Stimulated activated CD4-positive, alpha-beta T cell treated with anti-CD3 and anti-CD28 coated beads, Interleukin-1b, Interleukin-23, amount 100 ng/mL, for 1 hour (primary cell): ENCODE data around the gene TMEM43.
"Not testable (repeated sequence)": the region's sequence is repeated elsewhere in the genome, so short reads cannot be mapped to it uniquely, and the experiment has no call there.

ENCODE experiments used
- DNase-seq, 2 donors: peaks; one replicate each; pipeline ENCODE4 v3.0.0-alpha.2; 2020; ENCODE audit warnings: low read depth in 2 of 2

The TMEM43 gene, protein sequence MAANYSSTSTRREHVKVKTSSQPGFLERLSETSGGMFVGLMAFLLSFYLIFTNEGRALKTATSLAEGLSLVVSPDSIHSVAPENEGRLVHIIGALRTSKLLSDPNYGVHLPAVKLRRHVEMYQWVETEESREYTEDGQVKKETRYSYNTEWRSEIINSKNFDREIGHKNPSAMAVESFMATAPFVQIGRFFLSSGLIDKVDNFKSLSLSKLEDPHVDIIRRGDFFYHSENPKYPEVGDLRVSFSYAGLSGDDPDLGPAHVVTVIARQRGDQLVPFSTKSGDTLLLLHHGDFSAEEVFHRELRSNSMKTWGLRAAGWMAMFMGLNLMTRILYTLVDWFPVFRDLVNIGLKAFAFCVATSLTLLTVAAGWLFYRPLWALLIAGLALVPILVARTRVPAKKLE

DNA sequence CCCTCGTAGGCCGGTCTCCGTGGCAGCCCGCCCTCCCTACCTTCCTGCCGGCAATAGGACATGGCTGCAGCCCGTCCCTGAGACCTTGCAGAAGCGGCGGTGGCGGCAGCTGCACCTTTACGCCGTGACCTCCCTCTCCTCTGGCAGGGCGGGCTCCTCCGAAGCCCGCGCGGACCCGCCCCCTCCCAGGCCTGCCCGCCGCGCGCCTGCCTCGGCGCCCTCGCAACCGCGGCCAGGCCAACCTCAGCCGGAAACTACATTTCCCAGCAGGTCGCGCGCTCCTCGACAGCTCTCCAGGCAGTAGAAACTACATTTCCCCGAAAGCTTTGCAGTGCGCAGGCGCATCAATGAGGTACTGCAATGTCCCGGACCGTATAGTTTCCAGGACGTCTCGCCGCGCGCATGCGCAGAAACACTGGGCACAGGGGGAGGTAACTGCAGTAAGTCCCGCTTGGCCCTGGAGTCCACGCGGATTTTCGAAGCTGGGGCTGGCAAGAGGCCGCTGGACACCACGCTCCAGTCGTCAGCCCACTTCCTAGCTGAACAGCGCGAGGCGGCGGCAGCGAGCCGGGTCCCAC is at the start of gene TMEM43, which contains the start of gene CHCHD4:
TMEM43 (plus strand) TSS at position 438 of the 578 bp plus-strand sequence. CDS start 142 bp downstream, outside the sequence.
CHCHD4 (minus strand) TSS at position 256 of the 578 bp plus-strand sequence; CDS start at position 62, 194 bp downstream.
- DNase-seq, result peak; percentile 90 to 96

DNA sequence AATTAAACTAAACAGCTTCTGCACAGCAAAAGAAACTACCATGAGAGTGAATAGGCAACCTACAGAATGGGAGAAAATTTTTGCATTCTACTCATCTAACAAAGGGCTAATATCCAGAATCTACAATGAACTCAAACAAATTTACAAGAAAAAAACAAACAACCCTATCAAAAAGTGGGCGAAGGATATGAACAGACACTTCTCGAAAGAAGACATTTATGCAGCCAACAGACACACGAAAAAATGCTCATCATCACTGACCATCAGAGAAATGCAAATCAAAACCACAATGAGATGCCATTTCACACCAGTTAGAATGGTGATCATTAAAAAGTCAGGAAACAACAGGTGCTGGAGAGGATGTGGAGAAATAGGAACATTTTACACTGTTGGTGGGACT is 49.6 kb upstream of the TMEM43 start:
- DNase-seq, result not testable (repeated sequence)

DNA sequence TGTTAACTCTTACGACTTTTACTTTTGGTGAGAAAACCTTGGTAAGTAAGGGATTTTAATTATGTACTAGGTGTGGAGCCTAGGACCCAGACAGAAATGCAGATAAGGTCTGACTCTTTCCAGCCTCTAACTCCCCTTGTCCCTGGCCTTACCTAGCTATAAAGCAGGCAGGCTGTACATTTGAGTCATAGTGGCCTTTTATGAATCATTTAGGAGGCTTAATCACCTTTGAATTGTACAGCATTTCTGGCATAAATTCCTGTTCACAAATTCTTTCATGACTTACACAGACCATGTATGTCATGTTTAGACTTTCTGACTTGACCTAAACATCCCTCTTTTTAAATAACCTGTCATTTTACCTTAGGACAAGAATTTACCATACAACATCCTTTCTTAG is 47.5 kb upstream of the TMEM43 start:
- no peak for DNase-seq

DNA sequence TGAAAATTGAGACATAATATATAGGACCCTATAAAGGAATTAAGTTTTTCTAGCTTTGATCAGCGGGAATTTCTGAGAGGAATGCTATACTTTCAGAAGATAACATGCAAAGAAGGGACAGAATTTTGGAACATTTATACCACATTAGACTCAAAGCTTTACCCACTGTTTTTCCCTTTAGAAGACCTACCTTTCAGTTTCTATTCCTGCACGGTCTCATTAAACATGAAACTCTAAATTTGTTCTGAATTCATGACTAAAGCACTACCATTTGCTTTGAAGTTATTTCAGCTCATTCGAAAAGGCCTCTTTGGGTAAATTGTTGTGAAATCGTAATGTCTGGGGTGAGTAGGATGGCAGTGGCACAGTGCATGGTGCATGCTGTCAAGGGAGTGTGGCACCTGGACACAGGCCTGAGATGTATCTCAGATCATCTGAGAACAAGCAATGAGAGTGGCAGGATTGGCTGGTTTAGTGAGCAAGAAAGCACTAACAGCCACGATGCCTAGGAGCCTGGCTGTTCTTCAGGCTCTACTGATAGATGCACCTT is 42.7 kb upstream of the TMEM43 start:
- no peak for DNase-seq

DNA sequence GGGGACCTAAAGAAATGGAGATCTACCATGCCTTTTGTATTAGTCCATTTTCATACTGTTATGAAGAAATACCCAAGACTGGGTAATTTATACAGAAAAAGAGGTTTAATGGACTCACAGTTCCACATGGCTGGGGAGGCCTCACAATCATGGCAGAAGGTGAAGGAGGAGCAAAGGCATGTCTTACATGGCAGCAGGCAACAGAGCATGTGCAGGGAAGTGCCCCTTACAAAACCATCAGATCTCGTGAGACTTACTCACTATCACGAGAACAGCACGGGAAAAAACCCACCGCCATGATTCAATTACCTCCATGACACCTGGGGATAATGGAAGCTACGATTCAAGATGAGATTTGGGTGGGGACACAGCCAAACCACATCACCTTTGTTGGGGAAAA is 37.4 kb upstream of the TMEM43 start:
- not testable (repeated sequence) for DNase-seq

DNA sequence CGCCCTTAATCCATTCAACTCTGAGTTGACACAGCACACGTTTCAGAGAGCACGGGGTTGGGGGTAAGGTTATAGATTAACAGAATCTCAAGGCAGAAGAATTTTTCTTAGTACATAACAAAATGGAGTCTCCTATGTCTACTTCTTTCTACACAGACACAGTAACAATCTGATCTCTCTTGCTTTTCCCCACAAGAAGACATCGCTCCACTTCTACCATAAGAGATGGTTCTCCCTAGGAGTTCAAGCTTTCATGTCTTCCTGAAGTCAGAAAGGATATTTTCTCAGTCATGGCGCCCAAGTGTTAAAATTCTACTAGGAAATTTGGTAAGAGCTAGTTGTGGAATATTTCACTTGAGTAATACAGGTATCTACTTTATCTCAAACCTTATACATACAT is 32.9 kb upstream of the TMEM43 start:
- DNase-seq, result not testable (repeated sequence)

DNA sequence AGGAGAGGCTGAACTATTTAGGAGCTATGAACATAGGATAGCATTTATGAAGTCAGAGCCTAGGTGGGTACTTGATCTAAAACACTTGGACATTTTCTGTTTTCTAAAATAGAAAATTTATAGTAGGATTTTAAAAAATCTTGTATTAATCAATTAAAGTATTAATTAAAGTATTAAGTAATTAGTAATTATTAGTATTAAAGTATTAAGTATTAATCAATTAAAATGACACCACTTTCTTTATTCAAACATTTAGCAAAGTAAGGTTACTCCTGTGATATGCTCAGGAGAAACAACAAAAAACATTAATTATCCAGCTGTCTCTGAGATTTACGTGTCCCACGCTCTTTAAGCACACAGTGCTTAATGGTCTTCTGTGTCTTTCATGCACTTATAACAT is 32.4 kb upstream of the TMEM43 start:
- no peak for DNase-seq

DNA sequence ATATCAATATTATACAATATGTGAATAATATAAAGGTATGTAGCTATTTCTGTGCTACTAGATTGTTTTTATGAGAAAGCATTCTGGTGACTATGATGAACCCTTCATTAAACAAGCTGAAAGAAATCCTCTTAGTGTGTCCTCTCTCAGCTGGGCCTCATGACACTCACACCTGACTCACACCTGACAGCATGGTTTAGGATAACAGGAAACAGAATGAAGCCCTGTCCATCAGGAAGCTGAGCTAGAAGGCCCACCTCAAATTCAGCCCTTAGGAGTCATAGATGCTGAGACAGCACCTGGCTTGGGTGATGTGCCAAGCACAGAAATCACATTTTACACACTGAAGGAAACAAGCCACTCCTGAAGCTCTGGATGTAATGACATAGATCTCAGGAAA is 31.0 kb upstream of the TMEM43 start:
- no peak for DNase-seq

DNA sequence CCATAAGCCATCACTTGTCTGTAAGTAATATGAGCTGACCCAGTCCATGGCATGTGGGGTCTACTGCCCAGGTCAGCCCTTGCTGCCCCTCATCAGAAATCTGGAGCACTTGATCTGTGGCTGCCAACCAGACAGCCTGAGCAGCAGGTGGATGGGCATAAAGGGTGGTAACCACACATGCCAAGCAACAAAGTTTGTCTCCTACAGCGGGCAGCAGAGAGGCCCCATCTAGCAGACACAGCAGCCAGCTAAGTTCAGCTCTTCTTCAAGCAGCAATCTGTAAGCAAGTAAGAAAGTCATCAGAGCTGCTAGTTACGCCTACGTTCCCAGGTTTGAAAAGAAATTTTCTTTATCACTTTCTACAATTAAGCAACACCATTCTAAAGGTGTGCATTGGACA is 28.1 kb upstream of the TMEM43 start:
- no peak for DNase-seq

DNA sequence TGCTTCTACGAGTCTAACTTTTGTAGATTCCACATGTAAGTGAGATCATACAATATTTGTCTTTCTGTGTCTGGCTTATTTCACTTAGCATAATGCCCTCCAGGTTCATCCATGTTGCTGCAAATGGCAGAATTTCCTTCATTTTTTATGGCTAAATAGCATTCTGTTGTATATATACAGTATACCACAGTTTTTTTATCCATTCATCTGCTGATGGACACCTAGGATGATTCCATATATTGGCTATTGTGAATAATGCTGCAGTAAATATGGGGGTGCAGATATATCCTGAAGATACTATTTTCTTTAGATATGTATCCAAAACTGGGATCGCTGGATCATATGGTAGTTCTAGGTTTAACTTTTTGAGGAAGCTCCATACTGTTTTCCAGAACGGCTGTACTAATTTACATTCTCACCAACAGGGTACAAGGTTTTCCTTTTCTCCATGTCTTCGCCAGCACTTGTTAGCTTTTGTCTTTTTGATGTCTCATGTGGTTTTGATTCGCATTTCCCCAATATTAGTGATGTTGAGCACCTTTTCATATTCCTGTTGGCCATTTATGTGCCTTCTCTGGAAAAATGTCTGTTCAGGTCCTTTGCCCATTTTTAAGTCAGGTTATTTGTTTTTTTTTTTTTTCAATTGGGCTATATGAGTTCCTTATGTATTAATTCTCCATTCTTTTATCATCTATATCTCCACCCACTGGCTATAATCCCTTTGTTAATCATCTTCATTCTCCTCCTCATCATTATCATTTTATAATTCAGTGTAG is 27.0 kb upstream of the TMEM43 start:
- no peak for DNase-seq

DNA sequence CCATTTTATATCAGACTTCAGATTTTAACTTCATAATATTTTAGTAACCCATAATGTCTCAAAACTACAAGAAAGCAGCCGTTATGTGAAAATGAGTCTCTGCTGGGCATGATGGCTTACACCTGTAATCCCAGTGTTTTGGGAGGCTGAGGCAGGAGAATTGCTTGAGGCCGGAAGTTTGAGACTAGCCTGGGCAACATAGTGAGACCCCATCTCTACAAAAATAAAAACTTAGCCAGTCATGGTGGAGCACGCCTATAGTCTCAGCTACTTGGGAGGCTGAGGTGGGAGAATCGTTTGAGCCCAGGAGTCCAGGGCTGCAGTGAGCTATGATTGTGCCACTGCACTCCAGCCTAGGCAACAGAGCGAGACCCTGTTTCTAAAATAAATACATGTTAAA is 15.0 kb upstream of the TMEM43 start:
- DNase-seq, result not testable (repeated sequence)

DNA sequence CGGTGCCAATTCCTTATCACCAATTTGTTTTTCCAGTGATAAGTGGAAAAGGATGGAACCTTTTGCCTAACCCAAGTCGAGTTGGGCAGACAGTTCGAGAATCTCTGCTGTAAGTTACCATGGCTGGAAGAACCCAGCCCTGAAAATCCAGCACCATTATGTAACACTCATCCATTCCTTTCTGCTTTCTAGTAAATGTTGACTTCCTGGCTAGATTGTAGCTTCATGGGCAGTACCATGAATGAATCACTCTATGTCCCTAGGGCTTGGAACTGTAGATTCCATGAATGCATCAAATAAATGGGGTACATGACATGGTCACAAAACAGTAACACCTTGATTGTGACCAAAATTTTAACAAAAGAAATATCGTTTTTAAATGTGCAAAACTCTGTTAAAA is 14.2 kb upstream of the TMEM43 start:
- DNase-seq, result no peak

DNA sequence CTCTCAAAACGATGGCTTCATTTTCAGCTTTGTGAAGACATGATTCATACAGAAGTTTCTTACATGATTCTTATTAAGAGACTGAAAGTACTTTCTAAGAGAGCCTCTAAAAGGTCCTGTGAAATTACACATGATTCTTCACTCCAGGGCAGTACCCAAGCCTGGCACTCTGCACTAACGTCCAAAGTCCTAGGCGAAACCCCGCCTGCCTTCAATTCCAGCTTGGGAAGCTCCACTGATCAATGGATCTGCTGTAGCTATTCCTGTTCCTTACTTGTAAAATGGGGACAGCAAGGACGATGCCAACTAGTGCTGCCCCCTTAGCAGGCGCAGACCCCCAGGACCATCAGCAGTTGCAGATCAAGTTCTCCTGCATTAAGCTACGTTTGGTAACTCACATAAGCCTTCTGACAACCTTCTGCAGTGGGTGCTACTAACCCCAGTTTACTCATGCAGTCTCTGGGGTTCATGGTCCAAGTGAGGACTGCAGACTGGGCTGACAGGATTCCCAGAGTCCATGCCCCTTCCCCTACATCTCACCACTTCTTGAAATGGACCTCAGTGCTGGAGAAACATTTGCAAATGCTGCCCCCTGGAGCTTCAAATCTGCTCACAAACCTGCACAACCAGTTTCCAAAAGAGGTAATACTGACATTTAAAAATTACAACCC is 10.8 kb upstream of the TMEM43 start:
- DNase-seq, result no peak

DNA sequence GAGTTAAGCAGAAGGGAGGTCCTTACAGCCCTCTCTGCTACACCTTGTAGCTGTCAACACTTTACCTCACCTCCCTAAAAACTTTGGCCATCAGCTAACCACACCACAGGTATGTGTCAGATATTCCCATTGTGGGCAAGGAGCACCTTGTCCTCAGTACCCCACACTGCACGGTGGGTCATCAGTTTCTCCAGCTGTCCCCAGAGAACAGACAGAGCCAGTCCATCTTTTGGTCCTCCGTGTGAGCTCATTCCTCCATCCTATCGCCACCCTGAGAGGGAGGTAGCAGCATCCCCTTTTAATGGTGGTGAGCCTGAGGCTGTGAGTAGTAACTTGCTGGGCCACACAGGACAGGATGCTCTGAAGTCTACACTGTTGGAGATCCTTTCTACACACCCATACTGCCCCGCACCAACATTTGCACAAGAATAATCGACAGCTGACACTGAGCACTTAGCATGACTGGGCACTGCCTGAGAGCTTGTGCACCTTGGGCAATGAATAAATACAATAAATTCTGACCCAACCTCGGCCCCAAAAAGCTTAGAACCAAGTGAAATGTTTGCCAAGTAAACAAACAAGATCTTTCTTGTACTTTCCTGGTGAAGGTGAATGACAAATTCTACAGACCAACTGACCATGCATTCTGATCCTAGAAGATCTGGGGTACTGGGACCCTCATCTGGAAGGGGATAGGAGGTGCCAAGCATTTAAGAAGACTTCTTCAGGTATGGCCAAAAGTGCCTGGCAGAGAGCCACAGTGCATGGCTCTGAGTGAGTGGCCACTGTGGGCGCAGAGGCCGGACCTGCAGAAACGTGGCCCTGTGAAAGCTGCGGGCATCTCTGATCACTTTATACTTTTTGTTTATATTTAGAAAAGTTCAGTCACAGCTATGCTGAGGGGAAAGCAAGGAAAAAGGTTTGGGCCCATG is 7.1 kb upstream of the TMEM43 start:
- DNase-seq, result no peak

DNA sequence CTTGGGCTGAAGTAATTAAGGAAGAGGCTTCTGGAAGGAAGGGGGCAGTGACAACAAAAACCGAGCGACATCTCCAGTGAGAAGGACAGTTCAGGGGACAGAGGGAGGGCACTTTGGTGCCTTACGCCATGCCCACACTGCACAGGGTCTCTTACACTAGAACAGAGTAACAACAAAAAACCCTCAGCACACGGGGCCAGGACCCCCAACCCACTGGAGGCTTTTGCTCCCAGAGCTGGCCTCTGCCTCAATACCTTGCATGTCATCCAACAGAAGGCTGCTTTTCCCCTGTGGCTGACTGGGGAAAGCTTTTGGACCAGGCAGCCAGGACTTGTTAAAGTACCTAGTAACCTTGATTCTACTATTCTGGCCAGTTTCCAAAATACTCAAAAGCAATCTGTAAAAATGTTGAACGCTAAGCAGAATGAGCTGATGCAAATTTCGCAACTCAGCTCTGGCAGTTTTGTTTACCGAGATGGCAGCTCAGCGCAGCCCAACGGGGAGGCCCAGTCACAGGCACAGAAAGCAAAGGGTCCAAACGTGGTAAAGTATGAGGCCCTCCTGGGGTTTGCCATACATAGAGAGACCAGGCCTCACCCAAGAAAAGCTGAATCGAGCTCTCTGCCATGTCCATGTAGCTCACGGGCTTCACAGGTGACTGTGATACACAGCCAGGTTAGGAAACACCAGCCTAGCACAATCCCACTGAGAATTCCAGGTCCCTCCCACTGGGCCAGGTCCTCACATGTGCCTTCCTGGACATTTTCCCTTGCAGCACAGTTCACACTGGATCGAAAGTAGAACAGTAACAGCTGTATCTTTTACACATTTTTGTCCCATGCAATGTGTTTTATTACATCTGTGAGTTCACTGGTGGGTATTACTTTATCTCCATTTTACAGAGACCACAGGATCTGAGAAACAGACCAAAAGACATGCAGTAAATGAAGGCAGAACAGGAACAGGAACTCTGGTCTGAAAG is 6.2 kb upstream of the TMEM43 start:
- no peak for DNase-seq

DNA sequence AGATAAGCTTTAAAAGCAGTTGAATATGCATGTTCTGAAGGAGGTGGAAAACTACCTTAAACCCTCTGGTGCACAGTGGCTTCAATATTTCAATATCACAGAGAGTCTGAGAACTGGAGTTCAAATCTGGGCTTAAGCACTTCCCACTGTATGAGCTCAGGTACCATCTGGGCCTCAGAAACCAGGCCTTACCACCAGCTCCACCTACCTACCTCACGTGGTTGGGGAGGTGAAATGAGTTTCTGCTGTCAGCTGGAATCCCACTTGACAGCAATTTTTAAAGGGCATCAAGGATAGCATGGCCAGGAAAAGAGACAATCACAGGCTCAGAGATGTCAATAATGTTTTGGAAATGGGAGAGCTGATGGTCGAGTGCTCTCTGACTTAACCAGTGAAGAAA is 5.2 kb upstream of the TMEM43 start:
- no peak for DNase-seq

DNA sequence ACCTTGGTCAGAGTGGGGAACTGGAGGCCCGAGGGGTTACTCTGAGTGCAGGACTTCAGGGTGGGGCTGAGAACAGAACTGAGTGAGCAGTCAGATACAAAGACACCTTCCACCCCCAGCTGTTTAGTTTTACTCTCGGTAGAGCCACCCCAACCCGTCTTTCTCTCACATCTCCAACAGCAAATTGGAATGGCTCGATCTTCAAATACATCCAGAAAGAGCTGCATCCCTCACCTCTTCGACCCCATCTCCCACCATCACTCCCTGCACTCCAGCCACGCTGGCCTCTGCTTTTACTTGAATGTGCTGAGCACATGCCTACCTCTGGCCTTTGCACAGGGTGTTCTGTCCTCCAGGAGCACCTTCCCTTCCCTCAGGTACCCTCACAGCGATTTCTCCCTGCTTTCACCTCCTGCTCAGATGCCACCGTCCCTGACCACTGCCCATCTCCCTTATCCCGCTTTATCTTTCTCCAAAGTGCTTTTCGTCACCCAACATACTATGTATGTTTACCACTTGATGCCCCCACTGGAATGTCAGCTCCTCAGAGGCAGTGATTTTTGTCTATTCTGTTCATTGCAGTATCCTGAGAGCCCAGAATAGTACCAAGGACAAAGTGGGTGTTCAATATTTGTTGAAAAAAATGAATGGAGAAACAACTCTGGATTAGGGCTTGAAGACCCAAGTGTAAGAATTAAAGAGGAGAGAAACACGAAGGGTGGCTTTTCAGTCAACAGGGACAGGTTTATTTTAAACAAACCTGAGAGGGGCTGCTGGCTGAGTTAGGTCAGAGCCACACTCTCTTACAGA is 4.5 kb upstream of the TMEM43 start:
- DNase-seq, result no peak

DNA sequence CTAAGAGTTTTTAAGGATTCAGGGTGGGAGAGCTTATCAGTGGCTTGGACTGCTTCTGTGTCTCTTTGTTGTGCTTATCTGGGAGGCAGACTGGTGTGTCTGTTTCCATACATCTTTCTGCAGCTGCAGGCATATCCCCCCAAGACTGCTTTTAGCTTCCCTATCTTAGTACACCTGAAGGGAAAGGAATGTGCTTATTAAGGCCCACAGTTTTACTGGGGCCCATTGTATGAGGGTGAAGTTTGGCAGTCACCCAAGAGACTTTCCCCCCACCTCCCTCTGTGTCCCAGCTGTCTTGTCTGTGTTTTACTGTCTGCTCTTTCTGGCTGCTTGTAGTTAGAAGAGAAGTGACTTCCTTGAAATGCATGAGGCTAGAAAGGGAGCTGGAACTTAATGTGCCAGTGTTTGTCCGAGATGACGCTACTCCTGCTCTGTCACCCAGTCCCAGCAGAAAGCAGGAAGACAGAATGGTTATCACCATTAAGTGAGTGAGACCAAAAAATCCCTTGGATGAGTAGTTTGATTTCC is 3.9 kb upstream of the TMEM43 start:
- not testable (repeated sequence) for DNase-seq
